ENCODE data around the gene PPARG.

DNA sequence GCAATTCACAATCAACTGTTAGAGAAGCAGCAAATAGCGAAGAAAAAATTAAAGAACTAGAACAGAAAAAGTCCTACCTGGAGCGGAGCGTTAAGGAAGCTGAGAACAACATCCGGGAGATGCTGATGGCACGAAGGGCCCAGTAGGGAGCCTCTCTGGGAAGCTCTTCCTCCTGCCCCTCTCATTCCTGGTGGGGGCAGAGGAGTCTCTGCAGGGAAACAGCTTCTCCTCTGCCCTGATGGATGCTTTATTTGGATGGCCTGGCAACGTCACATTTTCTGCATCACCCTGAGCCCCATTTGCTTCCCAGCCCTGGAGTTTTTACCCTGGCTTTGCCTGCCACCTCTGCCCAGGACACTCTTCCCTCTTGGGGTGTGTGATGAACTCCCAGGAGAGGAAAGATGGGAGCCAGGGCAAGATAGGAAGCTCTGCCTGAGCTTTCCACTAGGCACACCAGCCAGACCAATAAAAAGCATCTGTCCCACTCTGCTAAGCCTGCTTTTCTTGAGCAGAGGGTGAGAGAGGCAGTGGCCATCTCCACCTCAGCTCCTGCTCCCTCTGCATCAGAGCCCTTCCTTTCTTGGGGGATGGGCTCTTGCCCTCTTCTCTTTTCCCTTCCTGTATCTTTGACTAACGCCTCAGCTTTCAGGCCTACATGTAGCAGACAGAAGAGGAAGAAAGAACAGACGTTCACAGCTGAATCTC lies 39.4 kb downstream of the PPARG start:
- TF ChIP-seq, protein P1, sequence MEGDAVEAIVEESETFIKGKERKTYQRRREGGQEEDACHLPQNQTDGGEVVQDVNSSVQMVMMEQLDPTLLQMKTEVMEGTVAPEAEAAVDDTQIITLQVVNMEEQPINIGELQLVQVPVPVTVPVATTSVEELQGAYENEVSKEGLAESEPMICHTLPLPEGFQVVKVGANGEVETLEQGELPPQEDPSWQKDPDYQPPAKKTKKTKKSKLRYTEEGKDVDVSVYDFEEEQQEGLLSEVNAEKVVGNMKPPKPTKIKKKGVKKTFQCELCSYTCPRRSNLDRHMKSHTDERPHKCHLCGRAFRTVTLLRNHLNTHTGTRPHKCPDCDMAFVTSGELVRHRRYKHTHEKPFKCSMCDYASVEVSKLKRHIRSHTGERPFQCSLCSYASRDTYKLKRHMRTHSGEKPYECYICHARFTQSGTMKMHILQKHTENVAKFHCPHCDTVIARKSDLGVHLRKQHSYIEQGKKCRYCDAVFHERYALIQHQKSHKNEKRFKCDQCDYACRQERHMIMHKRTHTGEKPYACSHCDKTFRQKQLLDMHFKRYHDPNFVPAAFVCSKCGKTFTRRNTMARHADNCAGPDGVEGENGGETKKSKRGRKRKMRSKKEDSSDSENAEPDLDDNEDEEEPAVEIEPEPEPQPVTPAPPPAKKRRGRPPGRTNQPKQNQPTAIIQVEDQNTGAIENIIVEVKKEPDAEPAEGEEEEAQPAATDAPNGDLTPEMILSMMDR (IDR thresholded peaks at IDR 0.05; ENCODE audit: low read depth, low read length, poor library complexity, severe bottlenecking): no peak
- no peak for TF ChIP-seq EZH2phosphoT487 (IDR thresholded peaks at IDR 0.05; ENCODE audit: borderline replicate concordance, low read length)

Data from DOHH2 (cell line).